C4-2B (cell line): Measurements from ENCODE around the gene GRK4.
A peak's percentile ranks its signal among the peaks of the same experiment; 100 is the strongest.

Experiments used
- H3K27ac ChIP-seq: fragments of 450-650 bp; 2 replicates; pipeline ENCODE4 v1.5.1; 2017
- ZFX ChIP-seq: fragments of 450-650 bp; IDR thresholded peaks from 2 replicates; pipeline ENCODE4 v1.6.1; 2017
- TF ChIP-seq, protein P1 (sequence below): fragments of 450-650 bp; conservative IDR thresholded peaks from 2 replicates; pipeline ENCODE4 v1.5.1; 2017; ENCODE audit warnings: mild to moderate bottlenecking

GRK4 gene

DNA sequence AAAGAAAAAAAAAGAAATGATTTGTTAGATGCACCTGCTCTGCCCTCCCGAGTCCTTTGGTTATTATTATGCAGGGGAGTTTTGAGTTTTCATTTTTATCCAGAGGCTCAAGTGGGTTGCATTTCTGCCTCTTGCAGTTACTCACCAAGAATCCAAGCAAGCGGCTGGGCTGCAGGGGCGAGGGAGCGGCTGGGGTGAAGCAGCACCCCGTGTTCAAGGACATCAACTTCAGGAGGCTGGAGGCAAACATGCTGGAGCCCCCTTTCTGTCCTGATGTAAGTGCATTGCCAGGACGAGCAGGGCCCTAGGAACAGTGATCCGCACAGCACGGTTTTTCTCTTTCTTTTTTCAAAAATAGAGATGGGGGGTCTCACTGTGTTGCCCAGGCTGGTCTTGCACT lies 71.9 kb downstream of the GRK4 start:
- no peak overlapping the region for H3K27ac ChIP-seq
- TF ChIP-seq ZFX = no peak
- TF ChIP-seq, protein P1, sequence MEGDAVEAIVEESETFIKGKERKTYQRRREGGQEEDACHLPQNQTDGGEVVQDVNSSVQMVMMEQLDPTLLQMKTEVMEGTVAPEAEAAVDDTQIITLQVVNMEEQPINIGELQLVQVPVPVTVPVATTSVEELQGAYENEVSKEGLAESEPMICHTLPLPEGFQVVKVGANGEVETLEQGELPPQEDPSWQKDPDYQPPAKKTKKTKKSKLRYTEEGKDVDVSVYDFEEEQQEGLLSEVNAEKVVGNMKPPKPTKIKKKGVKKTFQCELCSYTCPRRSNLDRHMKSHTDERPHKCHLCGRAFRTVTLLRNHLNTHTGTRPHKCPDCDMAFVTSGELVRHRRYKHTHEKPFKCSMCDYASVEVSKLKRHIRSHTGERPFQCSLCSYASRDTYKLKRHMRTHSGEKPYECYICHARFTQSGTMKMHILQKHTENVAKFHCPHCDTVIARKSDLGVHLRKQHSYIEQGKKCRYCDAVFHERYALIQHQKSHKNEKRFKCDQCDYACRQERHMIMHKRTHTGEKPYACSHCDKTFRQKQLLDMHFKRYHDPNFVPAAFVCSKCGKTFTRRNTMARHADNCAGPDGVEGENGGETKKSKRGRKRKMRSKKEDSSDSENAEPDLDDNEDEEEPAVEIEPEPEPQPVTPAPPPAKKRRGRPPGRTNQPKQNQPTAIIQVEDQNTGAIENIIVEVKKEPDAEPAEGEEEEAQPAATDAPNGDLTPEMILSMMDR = no peak

DNA sequence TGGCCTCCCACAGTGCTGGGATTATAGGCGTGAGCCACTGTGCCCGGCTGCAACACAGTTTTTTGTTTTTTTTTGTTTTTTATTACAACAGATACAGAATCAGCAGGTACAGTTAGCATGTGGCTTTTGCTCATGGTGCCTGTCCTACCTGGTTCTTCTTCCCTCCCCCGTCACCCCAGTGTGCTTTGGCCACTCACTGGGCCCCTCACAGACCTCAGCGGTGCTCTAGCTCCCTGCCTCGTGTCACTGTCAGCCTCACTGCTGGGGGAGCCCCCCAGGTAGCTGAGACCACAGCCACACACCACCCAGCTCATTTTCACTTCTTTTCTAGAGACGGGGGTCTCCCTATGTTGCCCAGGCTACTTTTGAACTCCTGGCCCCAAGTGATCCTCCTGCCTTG lies 72.3 kb downstream of the GRK4 start:
- TF ChIP-seq, protein P1 = no peak
- TF ChIP-seq ZFX = no peak
- H3K27ac ChIP-seq = no peak overlapping the region

DNA sequence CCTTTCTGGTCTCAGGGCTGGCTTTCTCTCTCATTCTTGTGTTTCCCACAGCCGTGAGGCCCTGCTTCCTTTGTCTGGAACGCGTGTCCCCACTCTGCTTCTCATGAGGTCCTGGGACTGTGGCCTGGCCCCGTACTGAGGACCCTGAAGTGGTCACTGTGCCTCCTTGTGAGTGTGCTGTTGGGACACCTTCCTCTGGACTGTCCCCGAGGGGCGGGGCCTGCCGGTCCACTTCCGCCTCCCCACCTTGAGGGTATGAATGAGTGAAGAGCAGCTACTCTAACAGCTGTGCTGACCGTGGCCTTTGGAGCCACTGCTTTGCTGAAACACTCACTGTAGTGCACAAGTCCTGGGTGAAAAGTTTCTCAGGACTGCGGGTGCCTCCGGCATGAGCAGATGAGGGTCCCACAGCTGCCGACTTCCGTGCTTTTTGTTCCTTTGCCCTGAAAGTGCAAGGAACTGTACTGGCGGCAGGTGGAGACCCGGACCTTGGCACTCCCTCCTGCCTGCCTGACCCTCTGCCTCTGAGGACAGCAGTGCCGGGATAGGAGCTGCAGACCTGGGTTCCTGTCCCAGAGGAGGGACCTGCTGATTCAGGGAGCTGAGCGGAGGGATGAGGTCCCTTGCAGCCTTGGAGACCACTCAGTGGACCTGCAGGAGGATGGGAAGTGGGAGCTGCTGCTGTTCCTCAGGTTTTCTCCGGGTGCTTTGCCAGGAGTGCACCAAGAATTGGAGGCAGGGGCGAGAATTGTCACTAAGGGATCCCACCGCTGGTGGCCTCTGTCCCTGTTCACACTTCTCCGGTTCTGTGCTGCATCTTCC lies 73.0 kb downstream of the GRK4 start:
- TF ChIP-seq, protein P1 = no peak
- no peak for TF ChIP-seq ZFX
- no peak overlapping the region for H3K27ac ChIP-seq

DNA sequence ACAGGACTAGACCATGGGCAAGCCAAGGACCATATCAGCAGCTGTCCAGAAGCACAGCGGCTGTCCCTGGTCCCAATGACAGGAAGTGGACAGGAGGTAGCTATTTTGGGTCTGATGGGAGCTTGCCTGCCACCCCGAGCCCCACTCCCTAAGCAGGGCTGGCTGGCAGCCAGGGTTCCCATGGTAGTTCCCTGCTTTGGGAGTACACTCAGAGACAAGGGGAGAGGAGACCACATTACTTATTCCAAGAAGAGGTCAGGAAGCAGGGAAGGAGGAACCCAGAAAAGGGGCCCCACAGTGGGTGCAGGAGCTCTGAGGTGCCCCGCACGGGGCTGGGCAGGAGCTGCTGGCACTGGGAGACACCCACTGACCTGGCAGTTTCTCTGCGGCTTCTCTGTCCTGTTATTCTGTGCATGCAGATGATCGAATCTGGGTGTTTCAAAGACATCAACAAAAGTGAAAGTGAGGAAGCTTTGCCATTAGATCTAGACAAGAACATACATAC lies 74.6 kb downstream of the GRK4 start:
- no peak overlapping the region for H3K27ac ChIP-seq
- TF ChIP-seq ZFX = no peak
- TF ChIP-seq, protein P1 = no peak

DNA sequence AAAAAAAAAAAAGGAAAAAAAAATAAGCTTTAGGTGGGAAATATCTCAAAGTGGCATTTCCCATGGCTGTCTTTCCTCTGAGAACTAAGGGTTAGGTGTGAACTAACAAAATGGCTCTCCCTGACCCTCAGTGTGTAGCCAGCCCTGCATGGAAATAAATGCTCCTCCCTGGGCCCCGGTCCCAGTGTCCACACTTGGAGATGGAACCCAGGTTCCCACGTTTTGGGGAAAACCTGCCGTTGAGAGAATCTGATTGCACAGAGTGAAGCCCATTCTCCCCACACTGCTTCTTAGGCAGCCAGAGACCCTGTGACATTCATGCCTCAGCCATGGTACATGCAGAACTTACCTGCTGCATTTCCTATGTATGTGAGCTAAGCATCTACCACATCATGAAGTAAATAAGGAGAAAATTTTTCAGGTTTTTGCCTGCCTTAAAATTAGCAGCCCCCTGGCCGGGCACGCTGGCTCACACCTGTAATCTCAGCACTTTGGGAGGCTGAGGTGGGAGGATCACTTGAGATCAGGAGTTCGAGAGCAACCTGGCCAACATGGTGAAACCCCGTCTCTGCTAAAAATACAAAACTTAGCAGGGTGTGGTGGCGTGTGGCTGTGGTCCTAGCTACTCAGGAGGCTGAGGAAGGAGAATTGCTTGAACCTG lies 76.5 kb downstream of the GRK4 start:
- no peak for TF ChIP-seq ZFX
- TF ChIP-seq, protein P1 = no peak

DNA sequence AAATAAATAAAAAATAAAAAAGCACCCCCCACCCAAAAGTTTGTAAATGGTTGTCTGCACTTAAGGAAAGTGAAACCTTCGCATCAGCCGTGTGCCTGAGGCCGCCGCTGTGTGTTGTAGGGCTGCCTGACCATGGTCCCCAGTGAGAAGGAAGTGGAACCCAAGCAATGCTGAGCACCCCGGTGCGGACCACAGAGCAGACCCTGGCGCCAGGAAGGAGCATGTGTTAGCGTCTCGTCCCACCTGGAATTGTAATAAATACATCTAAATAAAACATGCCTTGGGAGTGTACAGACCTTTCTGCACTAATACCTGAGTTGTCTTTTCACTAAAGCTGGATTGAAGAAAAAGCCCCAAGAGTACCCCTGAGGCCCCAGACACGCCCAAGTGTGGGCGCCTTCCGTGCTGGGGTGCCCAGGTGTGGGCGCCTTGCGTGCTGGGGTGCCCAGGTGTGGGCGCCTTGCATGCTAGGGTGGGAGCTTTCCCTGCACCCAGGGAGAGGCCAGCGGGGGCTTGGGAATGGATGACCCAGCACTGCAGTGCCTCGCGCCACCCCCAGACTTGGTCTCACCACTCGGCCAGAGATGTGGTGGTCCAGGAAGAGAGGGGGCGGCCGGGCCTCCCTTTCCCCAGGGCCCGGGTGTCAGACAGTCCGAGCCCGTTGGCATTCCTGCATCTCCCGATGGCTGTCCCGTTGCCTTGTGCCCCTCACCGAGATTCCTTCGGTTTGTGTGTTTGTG lies 77.3 kb downstream of the GRK4 start:
- H3K27ac ChIP-seq = peak overlapping the region; percentile 72
- no peak for TF ChIP-seq ZFX
- TF ChIP-seq, protein P1 = no peak

More for the DNA sequence above, 76.5 kb downstream of the GRK4 start:
- no peak overlapping the region for H3K27ac ChIP-seq
